Neural progenitor cell (in vitro differentiated cells): ENCODE measurements around the gene MYO10.

Source experiments
- CTCF ChIP-seq: fragments of 200-600 bp; sonication (generic); IDR thresholded peaks from 2 replicates; pipeline ENCODE4 v1.5.1; 2017; ENCODE audit warnings: antibody characterized with exemption, mild to moderate bottlenecking
- EZH2 ChIP-seq: fragments of 200-600 bp; sonication (generic); IDR thresholded peaks from 2 replicates; pipeline ENCODE4 v1.6.1; 2017; ENCODE audit warnings: antibody characterized with exemption, mild to moderate bottlenecking, moderate library complexity
- EZH2phosphoT487 ChIP-seq: fragments of 200-600 bp; sonication (generic); IDR thresholded peaks from 2 replicates; pipeline ENCODE4 v1.6.1; 2017; ENCODE audit warnings: antibody characterized with exemption

DNA sequence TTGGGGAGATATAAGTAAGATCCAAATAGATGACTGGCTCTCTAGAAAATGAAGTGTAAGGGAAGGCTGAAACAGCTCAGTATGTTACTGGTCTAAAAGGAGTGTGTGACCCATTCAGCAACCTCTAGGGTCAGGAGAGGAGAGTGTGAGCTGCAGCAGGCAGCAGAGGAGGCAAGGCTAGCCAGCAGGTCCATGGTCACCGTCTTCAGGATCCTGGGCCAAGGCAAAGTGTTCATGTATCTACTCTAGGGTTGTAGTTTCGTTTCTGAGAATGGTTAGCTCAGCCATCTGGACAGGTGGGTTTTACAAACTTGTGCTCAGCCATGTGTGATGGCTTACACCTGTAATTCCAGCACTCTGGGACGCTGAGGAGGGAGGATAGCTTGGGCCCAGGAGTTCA lies 13.7 kb downstream of the MYO10 start:
- TF ChIP-seq CTCF (no peak), EZH2 (no peak), EZH2phosphoT487 (no peak)
